Testis (tissue), 3 donors: ENCODE results near the gene SEC62. TPM values are rescaled to one million over a fixed set of nuclear protein-coding genes. Genes with fewer than 3 reads are reported as not detected.

Source experiments
- DNase-seq: peaks from one replicate; pipeline ENCODE4 v3.0.0-alpha.2; 2019
- H3K27ac ChIP-seq, 2 donors: fragments of 200-600 bp; sonication (generic); one replicate each; pipeline ENCODE4 v1.5.1; 2019
- H3K27me3 ChIP-seq: fragments of 200-600 bp; sonication (generic); one replicate; pipeline ENCODE4 v1.5.1; 2019
- H3K36me3 ChIP-seq: fragments of 200-600 bp; sonication (generic); one replicate; pipeline ENCODE4 v1.5.1; 2017; ENCODE audit warnings: low read depth; ENCODE audit errors: missing control alignments
- H3K4me1 ChIP-seq: fragments of 200-600 bp; sonication (generic); one replicate; pipeline ENCODE4 v1.5.1; 2019
- H3K4me3 ChIP-seq, 2 donors: fragments of 200-600 bp; sonication (generic); one replicate each; pipeline ENCODE4 v1.5.1; 2017 to 2019
- H3K9me3 ChIP-seq: fragments of 200-600 bp; sonication (generic); one replicate; pipeline ENCODE4 v1.5.1; 2017
- CTCF ChIP-seq, 3 experiments: fragments of 450-650 bp in 2 of 3; fragments of 200-600 bp in 1 of 3; sonication (generic) in 1 of 3; IDR thresholded peaks; one replicate each; pipeline ENCODE4 v1.5.1; 2016 to 2019; ENCODE audit warnings: antibody characterized with exemption in 3 of 3, mild to moderate bottlenecking in 2 of 3, moderate library complexity in 1 of 3
- POLR2A ChIP-seq: fragments of 450-650 bp; IDR thresholded peaks from one replicate; pipeline ENCODE4 v1.6.1; 2017; ENCODE audit warnings: antibody characterized with exemption, mild to moderate bottlenecking, moderate library complexity
- WGBS, 2 donors: methylation state at CpG; one replicate each; pipeline ENCODE4 v1.1.5; 2018; 5-methylcytosine and 5-hydroxymethylcytosine counted together
- intact Hi-C: fragments of 100-400 bp; cut with DNase I; formaldehyde crosslinking; loops from one replicate; pipeline ENCODE4 v1.15.1; 2023; ENCODE audit warnings: low total_unique reads
- polyA plus RNA-seq: library from polyadenylated mRNA; stranded (reverse); fragments of 350-450 nt; fragmentation: Illumina TruSeq; extraction: RNeasy Lipid Tissue Mini Kit (QIAGEN cat#74804); gene quantifications from one replicate; pipeline ENCODE4 v1.2.3, GENCODE V29; 2014; ENCODE audit warnings: low read depth, low replicate concordance; ENCODE audit not compliant: insufficient read depth
- total RNA-seq, 2 donors: library from RNA; depleted of rRNA; stranded (reverse); fragments of >200 nt; gene quantifications; one replicate each; pipeline ENCODE4 v1.2.3, GENCODE V29; 2016

SEC62 gene
- total and polyA plus RNA-seq, 3 donors from 2014 or later = 23.2 to 45.1 (median 44.7) TPM

GRCh38 chr3:169940470-169941181 lies 26.0 kb upstream of the SEC62 start:
- Histone ChIP-seq H3K4me1 (no peaks in the 10 kb centered on the region), H3K27me3 (no peaks in the 10 kb centered on the region), H3K9me3 (no peaks in the 10 kb centered on the region), H3K27ac (no peak overlapping the region), H3K36me3 (no peaks in the 10 kb centered on the region), H3K4me3 (no peak overlapping the region)
- 72 to 79% methylated on average over 6 of the region's 6 CpGs for WGBS, 2 donors
- intact Hi-C loops = no loop called here
- TF ChIP-seq CTCF (IDR thresholded peaks at IDR 0.05) = no peak
- no peak for TF ChIP-seq POLR2A
- no peak for DNase-seq

GRCh38 chr3:169945313-169945712 lies 21.3 kb upstream of the SEC62 start:
- Histone ChIP-seq H3K4me1 (no peaks in the 10 kb centered on the region), H3K27ac (no peak overlapping the region), H3K4me3 (no peak overlapping the region), H3K27me3 (no peaks in the 10 kb centered on the region), H3K9me3 (no peaks in the 10 kb centered on the region), H3K36me3 (no peaks in the 10 kb centered on the region)
- intact Hi-C loops = no loop called here
- TF ChIP-seq CTCF (IDR thresholded peaks at IDR 0.05) (no peak), POLR2A (no peak)
- WGBS, 2 donors = 58 to 70% methylated on average over 7 of the region's 7 CpGs
- peak; percentile 30 for DNase-seq

- WGBS, 2 donors = 67 to 92% methylated on average over 1 to 3 of the region's 3 CpGs
- no peak for TF ChIP-seq POLR2A
- no peak for TF ChIP-seq CTCF (IDR thresholded peaks at IDR 0.05)
- Histone ChIP-seq H3K9me3 (no peaks in the 10 kb centered on the region), H3K27ac (no peak overlapping the region), H3K36me3 (no peaks in the 10 kb centered on the region), H3K4me3 (no peak overlapping the region), H3K27me3 (no peaks in the 10 kb centered on the region), H3K4me1 (no peaks in the 10 kb centered on the region)
- DNase-seq = no peak
- intact Hi-C loops = no loop called here
Measured at GRCh38 chr3:169946336-169946735, 20.3 kb upstream of the SEC62 start.

DNA sequence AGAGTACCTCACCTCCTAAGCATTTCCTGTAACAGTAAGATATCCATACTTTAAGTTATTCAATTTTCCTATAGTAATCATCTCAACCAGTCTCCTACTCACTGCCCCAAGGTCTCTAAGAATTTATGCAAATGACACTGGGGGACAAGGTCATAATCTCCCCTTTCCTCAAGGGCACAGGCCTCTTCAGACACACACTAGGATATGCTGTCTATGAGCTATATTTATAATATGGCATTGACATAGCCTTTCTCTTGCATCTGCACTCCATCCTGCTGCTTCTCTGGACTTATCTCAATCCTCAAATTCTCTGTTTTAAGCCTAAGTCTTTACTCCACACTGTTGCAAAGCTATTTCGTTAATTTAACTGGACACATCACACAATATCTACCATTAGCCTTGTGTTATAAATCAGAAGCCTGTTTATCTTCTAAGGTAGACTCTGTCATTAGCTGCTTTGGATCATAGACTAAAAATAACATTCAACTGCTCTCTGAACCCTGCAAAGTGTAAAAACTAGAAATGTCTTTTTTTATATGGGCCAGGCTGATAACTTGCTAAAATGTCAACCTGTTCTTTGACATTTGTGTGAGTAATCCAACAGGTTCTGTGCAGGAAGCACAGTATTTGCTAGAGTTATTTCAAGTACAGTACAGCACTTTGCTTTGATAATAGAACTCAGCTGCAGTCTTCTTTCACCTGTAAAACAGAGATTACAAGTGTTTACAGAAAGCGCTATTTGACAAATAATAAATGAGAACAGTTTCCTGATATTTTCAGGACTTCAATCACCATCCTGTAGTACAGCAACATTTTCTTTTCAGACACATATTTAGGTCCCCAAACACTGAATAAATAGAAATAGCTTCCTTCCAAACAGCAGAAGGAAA lies 17.8 kb upstream of the SEC62 start:
- Histone ChIP-seq H3K4me1 (no peaks in the 10 kb centered on the region), H3K4me3 (no peak overlapping the region), H3K27me3 (no peaks in the 10 kb centered on the region), H3K9me3 (no peaks in the 10 kb centered on the region), H3K27ac (no peak overlapping the region), H3K36me3 (no peaks in the 10 kb centered on the region)
- 66 to 67% methylated on average over 2 of the region's 2 CpGs for WGBS, 2 donors
- DNase-seq = no peak
- TF ChIP-seq POLR2A = no peak
- no peak for TF ChIP-seq CTCF (IDR thresholded peaks at IDR 0.05)
- intact Hi-C loops = no loop called here
